ENCODE results near the gene RNF212.

DNA sequence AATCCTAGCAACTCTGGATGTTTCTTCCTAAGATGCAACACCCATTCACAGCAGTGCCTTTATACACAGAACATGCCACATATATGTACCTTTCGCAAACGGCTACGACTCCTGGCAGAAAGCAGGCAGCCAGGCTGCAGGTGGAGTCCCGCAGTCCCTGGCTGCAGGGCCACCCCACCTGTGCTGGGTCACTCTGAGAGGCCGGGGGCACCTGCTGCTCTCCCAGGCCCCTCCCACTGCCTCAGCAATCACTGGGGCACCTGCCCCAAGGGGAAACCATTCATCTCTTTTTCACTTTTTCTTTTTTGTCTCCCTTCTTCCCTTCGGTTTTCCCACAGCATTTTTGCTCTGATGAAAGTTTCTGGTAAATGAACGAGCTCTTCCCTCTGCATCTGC, 28.0 kb downstream of the RNF212 start:
- TF ChIP-seq EP300 (IDR thresholded peaks at IDR 0.05), result no peak
- TF ChIP-seq, protein P1, sequence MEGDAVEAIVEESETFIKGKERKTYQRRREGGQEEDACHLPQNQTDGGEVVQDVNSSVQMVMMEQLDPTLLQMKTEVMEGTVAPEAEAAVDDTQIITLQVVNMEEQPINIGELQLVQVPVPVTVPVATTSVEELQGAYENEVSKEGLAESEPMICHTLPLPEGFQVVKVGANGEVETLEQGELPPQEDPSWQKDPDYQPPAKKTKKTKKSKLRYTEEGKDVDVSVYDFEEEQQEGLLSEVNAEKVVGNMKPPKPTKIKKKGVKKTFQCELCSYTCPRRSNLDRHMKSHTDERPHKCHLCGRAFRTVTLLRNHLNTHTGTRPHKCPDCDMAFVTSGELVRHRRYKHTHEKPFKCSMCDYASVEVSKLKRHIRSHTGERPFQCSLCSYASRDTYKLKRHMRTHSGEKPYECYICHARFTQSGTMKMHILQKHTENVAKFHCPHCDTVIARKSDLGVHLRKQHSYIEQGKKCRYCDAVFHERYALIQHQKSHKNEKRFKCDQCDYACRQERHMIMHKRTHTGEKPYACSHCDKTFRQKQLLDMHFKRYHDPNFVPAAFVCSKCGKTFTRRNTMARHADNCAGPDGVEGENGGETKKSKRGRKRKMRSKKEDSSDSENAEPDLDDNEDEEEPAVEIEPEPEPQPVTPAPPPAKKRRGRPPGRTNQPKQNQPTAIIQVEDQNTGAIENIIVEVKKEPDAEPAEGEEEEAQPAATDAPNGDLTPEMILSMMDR (IDR thresholded peaks at IDR 0.05), result no peak

Measured in esophagus muscularis mucosa (tissue), 3 donors.